ENCODE measurements around the gene IRF1. TPM values are rescaled to one million over a fixed set of nuclear protein-coding genes. Genes with fewer than 3 reads are reported as not detected.
"Not testable (repeated sequence)": the region's sequence is repeated elsewhere in the genome, so short reads cannot be mapped to it uniquely, and the experiment has no call there.

Gene IRF1
- total RNA-seq, 5 donors from 2014 or later (not counting 1 experiment from before 2014, with no cell fraction given): 167 to 859 (median 252) TPM

GRCh38 chr5:132513618-132514336 is 23.2 kb upstream of the IRF1 start:
- H3K4me1 Mint-ChIP-seq; H3K4me3 Mint-ChIP-seq; H3K4me3 ChIP-seq (ENCODE audit: control insufficient read depth in 1 of 2, extremely low read depth in 1 of 2, low read length in 1 of 2); DNase-seq; H3K36me3 Mint-ChIP-seq; POLR2A ChIA-PET; H3K9me3 ChIP-seq; CTCF ChIA-PET; H3K27me3 ChIP-seq (replicated peaks in 1 of 2; ENCODE audit: control insufficient read depth in 2 of 2, extremely low read depth in 1 of 2, insufficient read depth in 2 of 2, low read length in 1 of 2); H3K27ac ChIP-seq (ENCODE audit: low read length); H3K4me1 ChIP-seq (ENCODE audit: control insufficient read depth in 1 of 2, extremely low read depth in 1 of 2, insufficient read depth in 2 of 2, low read length in 2 of 2); ATAC-seq (replicated peaks in 1 of 4); H3K36me3 ChIP-seq (ENCODE audit: control insufficient read depth in 2 of 2, extremely low read depth in 1 of 2, insufficient read depth in 1 of 2, low read length in 1 of 2); H3K27me3 Mint-ChIP-seq: not testable (repeated sequence)
- Mint-ChIP-seq H3K27ac (peak overlapping the region in 1 of 2 donors; percentile 23), H3K9me3 (peaks cover 0 to 12% (median 0%) of the 10 kb centered on the region in 3 donors)
- WGBS (ENCODE audit: insufficient coverage): no CpG with 5 or more reads among the region's 25 CpGs

DNA sequence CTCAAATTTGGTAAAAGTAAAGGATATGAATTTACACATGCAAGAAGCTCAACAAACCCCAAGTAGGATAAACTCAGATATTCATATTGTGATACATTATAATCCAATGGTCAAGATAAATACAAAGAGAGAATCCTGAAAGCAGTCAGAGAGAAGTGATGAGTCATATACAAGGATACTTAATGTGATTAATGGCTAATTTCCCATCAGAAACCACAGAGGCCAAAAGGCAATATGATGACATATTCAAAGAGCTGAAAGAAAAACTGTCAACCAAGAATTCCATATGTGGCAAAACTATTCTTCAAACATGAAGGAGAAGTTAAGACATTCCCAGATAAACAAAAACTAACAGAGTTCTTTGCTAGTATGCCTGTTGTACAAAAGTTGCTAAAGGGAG is 19.5 kb upstream of the IRF1 start:
- Mint-ChIP-seq H3K36me3 (peaks cover 4% of the 10 kb centered on the region), H3K4me1 (no peaks in the 10 kb centered on the region), H3K4me3 (no peak overlapping the region), H3K9me3 (peaks cover 0 to 12% (median 0%) of the 10 kb centered on the region in 3 donors), H3K27ac (no peak overlapping the region), H3K27me3 (peaks cover 7 to 25% of the 10 kb centered on the region in 2 donors)
- no peak overlapping the region for H3K27ac ChIP-seq (ENCODE audit: low read length)
- CTCF ChIA-PET: interaction anchor here (0.7 to 1.4 kb wide), 3 partner anchors 10 to 382 kb away, joined by 3 to 4 read pairs (median 3); partner anchors contain the start of gene SLC22A5 (in 1 of the 2)
- H3K27me3 ChIP-seq (replicated peaks in 1 of 2; ENCODE audit: control insufficient read depth in 2 of 2, extremely low read depth in 1 of 2, insufficient read depth in 2 of 2, low read length in 1 of 2): no peaks in the 10 kb centered on the region
- H3K36me3 ChIP-seq (ENCODE audit: control insufficient read depth in 2 of 2, extremely low read depth in 1 of 2, insufficient read depth in 1 of 2, low read length in 1 of 2): no peaks in the 10 kb centered on the region
- ATAC-seq (replicated peaks in 1 of 4) (no peak), DNase-seq (no peak)
- no peaks in the 10 kb centered on the region for H3K9me3 ChIP-seq
- POLR2A ChIA-PET: interaction anchor here in 1 of 2 donors (0.8 kb wide), 1 partner anchor 21 kb away, joined by 4 read pairs; no protein-coding TSS in a partner anchor
- H3K4me3 ChIP-seq (ENCODE audit: control insufficient read depth in 1 of 2, extremely low read depth in 1 of 2, low read length in 1 of 2): no peak overlapping the region
- no peaks in the 10 kb centered on the region for H3K4me1 ChIP-seq (ENCODE audit: control insufficient read depth in 1 of 2, extremely low read depth in 1 of 2, insufficient read depth in 2 of 2, low read length in 2 of 2)

GRCh38 chr5:132506094-132506692 is 15.6 kb upstream of the IRF1 start:
- no peak overlapping the region for H3K27ac Mint-ChIP-seq
- Histone ChIP-seq H3K27me3 (replicated peaks in 1 of 2; ENCODE audit: control insufficient read depth in 2 of 2, extremely low read depth in 1 of 2, insufficient read depth in 2 of 2, low read length in 1 of 2) (no peaks in the 10 kb centered on the region), H3K9me3 (no peaks in the 10 kb centered on the region), H3K36me3 (ENCODE audit: control insufficient read depth in 2 of 2, extremely low read depth in 1 of 2, insufficient read depth in 1 of 2, low read length in 1 of 2) (no peaks in the 10 kb centered on the region), H3K27ac (ENCODE audit: low read length) (no peak overlapping the region), H3K4me1 (ENCODE audit: control insufficient read depth in 1 of 2, extremely low read depth in 1 of 2, insufficient read depth in 2 of 2, low read length in 2 of 2) (peaks cover 0 to 5% of the 10 kb centered on the region in 2 experiments), H3K4me3 (ENCODE audit: control insufficient read depth in 1 of 2, extremely low read depth in 1 of 2, low read length in 1 of 2) (no peak overlapping the region)
- H3K27me3 Mint-ChIP-seq: peaks cover 7 to 25% of the 10 kb centered on the region in 2 donors
- H3K4me3 Mint-ChIP-seq: no peak overlapping the region
- POLR2A ChIA-PET: interaction anchor here in 1 of 2 donors (0.5 kb wide), 1 partner anchor 305 kb away, joined by 3 read pairs; no protein-coding TSS in a partner anchor
- 50% methylated on average over 1 of the region's 1 CpG for WGBS (ENCODE audit: insufficient coverage)
- peak in 3 of 4 experiments; percentile 38 to 54 (median 45) for ATAC-seq (replicated peaks in 1 of 4)
- peaks cover 2% of the 10 kb centered on the region in 3 donors for H3K4me1 Mint-ChIP-seq
- CTCF ChIA-PET: interaction anchor here (1.0 to 2.5 kb wide), 5 partner anchors 90 to 314 kb away, joined by 3 to 7 read pairs (median 4); no protein-coding TSS in a partner anchor
- H3K9me3 Mint-ChIP-seq: peaks cover 0 to 4% (median 0%) of the 10 kb centered on the region in 3 donors
- no peak for DNase-seq
- H3K36me3 Mint-ChIP-seq: peaks cover 4% of the 10 kb centered on the region

DNA sequence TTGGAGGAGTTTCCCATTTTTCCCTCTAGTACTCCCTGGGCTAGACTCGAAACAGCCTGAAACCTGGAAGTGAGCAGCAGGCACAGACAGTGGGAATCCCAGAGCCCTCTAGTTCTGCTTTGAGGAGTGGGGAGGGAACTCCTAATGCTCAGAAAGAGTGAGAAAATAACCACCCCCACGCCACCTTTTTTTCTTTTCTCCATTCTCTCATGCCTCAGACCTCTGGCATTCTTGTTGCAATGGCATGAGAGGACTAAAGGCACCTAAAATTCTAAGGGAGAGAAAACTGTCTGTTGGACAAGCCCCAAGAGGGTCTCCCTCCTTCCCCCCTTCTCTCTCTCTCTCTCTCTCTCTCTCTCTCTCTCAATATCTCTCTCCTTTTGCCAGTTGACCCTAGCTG is 15.1 kb upstream of the IRF1 start:
- no peaks in the 10 kb centered on the region for H3K36me3 ChIP-seq (ENCODE audit: control insufficient read depth in 2 of 2, extremely low read depth in 1 of 2, insufficient read depth in 1 of 2, low read length in 1 of 2)
- H3K27me3 ChIP-seq (replicated peaks in 1 of 2; ENCODE audit: control insufficient read depth in 2 of 2, extremely low read depth in 1 of 2, insufficient read depth in 2 of 2, low read length in 1 of 2): no peaks in the 10 kb centered on the region
- no CpG with 5 or more reads among the region's 2 CpGs for WGBS (ENCODE audit: insufficient coverage)
- DNase-seq (no peak), ATAC-seq (replicated peaks in 1 of 4) (no peak)
- Mint-ChIP-seq H3K9me3 (peaks cover 0 to 4% (median 0%) of the 10 kb centered on the region in 3 donors), H3K4me1 (peaks cover 6 to 8% (median 7%) of the 10 kb centered on the region in 3 donors), H3K4me3 (no peak overlapping the region), H3K36me3 (peaks cover 4% of the 10 kb centered on the region), H3K27me3 (peaks cover 7 to 25% of the 10 kb centered on the region in 2 donors), H3K27ac (no peak overlapping the region)
- no peak overlapping the region for H3K27ac ChIP-seq (ENCODE audit: low read length)
- H3K9me3 ChIP-seq: no peaks in the 10 kb centered on the region
- ChIA-PET POLR2A (interaction anchor here in 1 of 2 donors (0.5 kb wide), 1 partner anchor 305 kb away, joined by 3 read pairs; no protein-coding TSS in a partner anchor), CTCF (interaction anchor here (1.0 to 2.5 kb wide), 6 partner anchors 90 to 315 kb away, joined by 3 to 7 read pairs (median 4); no protein-coding TSS in a partner anchor)
- H3K4me1 ChIP-seq (ENCODE audit: control insufficient read depth in 1 of 2, extremely low read depth in 1 of 2, insufficient read depth in 2 of 2, low read length in 2 of 2): peaks cover 0 to 11% of the 10 kb centered on the region in 2 experiments
- H3K4me3 ChIP-seq (ENCODE audit: control insufficient read depth in 1 of 2, extremely low read depth in 1 of 2, low read length in 1 of 2): no peak overlapping the region

DNA sequence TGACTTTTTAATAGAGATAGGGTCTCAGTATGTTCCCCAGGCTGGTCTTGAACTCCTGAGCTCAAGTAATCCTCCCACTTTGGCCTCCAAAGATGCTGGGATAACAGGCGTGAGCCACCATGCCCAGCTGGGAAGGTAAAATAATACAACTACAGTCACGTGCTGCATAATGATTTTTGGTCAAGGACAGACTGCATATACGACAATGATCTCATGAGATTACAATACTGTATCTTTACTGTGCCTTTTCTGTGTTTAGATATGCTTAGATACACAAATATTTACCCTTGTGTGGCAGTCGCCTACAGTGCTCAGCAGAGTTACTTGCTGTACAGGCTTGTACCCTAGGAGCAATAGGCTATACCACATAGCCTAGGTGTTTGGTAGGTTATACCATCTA is 14.2 kb upstream of the IRF1 start:
- Mint-ChIP-seq H3K9me3 (peaks cover 0 to 2% (median 0%) of the 10 kb centered on the region in 3 donors), H3K36me3 (peaks cover 4% of the 10 kb centered on the region), H3K4me1 (peaks cover 14 to 16% (median 15%) of the 10 kb centered on the region in 3 donors), H3K27ac (no peak overlapping the region), H3K4me3 (no peak overlapping the region), H3K27me3 (peaks cover 5 to 21% of the 10 kb centered on the region in 2 donors)
- POLR2A ChIA-PET: no interaction called here
- CTCF ChIA-PET: interaction anchor here in 1 of 2 donors (1.4 to 2.5 kb wide), 3 partner anchors 89 to 118 kb away, joined by 3 to 6 read pairs (median 4); no protein-coding TSS in a partner anchor
- Histone ChIP-seq H3K4me3 (ENCODE audit: control insufficient read depth in 1 of 2, extremely low read depth in 1 of 2, low read length in 1 of 2) (no peak overlapping the region), H3K27ac (ENCODE audit: low read length) (no peak overlapping the region), H3K9me3 (no peaks in the 10 kb centered on the region), H3K4me1 (ENCODE audit: control insufficient read depth in 1 of 2, extremely low read depth in 1 of 2, insufficient read depth in 2 of 2, low read length in 2 of 2) (peaks cover 0 to 19% of the 10 kb centered on the region in 2 experiments), H3K27me3 (replicated peaks in 1 of 2; ENCODE audit: control insufficient read depth in 2 of 2, extremely low read depth in 1 of 2, insufficient read depth in 2 of 2, low read length in 1 of 2) (no peaks in the 10 kb centered on the region), H3K36me3 (ENCODE audit: control insufficient read depth in 2 of 2, extremely low read depth in 1 of 2, insufficient read depth in 1 of 2, low read length in 1 of 2) (no peaks in the 10 kb centered on the region)
- DNase-seq (no peak), ATAC-seq (replicated peaks in 1 of 4) (no peak)
- WGBS (ENCODE audit: insufficient coverage): no CpG with 5 or more reads among the region's 4 CpGs

GRCh38 chr5:132503244-132503643 is 12.7 kb upstream of the IRF1 start:
- H3K9me3 Mint-ChIP-seq: no peaks in the 10 kb centered on the region
- peaks cover 24 to 30% (median 26%) of the 10 kb centered on the region in 3 donors for H3K4me1 Mint-ChIP-seq
- Histone ChIP-seq H3K9me3 (no peaks in the 10 kb centered on the region), H3K4me1 (ENCODE audit: control insufficient read depth in 1 of 2, extremely low read depth in 1 of 2, insufficient read depth in 2 of 2, low read length in 2 of 2) (peaks cover 0 to 33% of the 10 kb centered on the region in 2 experiments), H3K36me3 (ENCODE audit: control insufficient read depth in 2 of 2, extremely low read depth in 1 of 2, insufficient read depth in 1 of 2, low read length in 1 of 2) (no peaks in the 10 kb centered on the region), H3K27me3 (replicated peaks in 1 of 2; ENCODE audit: control insufficient read depth in 2 of 2, extremely low read depth in 1 of 2, insufficient read depth in 2 of 2, low read length in 1 of 2) (no peaks in the 10 kb centered on the region), H3K27ac (ENCODE audit: low read length) (no peak overlapping the region), H3K4me3 (ENCODE audit: control insufficient read depth in 1 of 2, extremely low read depth in 1 of 2, low read length in 1 of 2) (no peak overlapping the region)
- ATAC-seq (replicated peaks in 1 of 4): no peak
- ChIA-PET CTCF (interaction anchor here in 1 of 2 donors (1.2 to 5.0 kb wide), 3 partner anchors 76 to 315 kb away, joined by 3 to 63 read pairs (median 3); no protein-coding TSS in a partner anchor), POLR2A (no interaction called here)
- no peak overlapping the region for H3K27ac Mint-ChIP-seq
- no peak overlapping the region for H3K4me3 Mint-ChIP-seq
- peaks cover 4% of the 10 kb centered on the region for H3K36me3 Mint-ChIP-seq
- H3K27me3 Mint-ChIP-seq: peaks cover 3 to 19% of the 10 kb centered on the region in 2 donors
- WGBS (ENCODE audit: insufficient coverage): 86% methylated on average over 2 of the region's 4 CpGs
- DNase-seq: no peak

All from T-cell (primary cell).